HUDEP-2 (cell line): Measurements from ENCODE around the gene HSPA2.
"Not testable (repeated sequence)": the region's sequence is repeated elsewhere in the genome, so short reads cannot be mapped to it uniquely, and the experiment has no call there.

Experiments used
- DNase-seq, 76 experiments: peaks; one replicate each; lab custom pipeline; 2025; ENCODE audit not compliant: unreplicated experiment in 76 of 76; lab: John Stamatoyannopoulos, UW

HSPA2 gene

DNA sequence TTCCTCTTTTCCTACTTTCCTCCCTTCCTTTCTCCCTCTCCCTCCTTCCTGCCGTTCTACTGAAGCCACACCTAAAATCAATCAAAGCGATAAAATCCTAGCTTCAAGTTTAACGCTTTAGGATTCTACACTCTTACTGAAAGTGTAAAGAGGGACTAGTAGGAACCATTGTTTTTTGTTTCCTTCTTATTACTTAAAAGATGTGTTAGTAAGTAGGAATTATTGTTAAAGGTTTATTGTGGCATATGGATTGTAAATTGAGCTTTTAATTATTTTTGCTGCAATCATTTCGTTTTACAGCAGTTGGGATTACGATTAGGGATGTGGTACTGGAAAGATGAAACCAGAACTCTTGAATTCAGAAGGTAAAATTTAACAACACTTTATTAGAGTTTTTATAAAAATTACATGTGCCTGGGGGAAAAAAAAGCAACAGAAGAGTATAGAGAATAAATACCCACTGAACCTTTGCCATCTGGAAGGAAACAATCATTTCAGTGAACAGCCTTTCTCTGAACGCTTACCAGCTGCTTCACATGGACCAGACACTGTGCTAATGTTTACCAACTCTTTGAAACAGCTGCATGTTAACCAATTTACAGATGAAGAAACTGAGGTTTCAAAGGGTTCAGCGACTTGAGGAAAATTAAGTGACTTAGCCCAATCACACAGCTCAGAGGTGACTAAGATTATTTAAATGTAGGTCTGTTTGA lies 10.2 kb downstream of the HSPA2 start:
- DNase-seq: no peak

DNA sequence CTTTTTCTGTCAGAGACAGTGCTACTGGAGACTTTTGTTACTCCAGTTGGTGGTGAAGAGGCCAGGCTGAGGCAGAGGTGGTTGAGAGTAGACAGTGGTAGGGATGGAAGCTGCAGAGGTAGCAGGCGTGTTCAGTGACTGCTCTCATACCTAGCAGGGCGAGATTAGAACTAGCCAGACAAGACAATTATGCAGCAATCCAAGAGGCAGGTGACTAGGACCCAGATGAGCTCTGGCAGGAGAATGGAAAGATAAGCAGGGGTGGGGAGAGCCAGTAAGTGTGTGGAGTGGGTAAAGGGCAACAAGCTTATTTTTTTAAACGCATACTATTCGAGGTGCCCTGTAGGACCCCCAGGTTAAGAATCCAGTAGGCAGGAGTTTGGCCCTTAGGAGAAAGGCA lies 14.0 kb downstream of the HSPA2 start:
- DNase-seq: no peak

DNA sequence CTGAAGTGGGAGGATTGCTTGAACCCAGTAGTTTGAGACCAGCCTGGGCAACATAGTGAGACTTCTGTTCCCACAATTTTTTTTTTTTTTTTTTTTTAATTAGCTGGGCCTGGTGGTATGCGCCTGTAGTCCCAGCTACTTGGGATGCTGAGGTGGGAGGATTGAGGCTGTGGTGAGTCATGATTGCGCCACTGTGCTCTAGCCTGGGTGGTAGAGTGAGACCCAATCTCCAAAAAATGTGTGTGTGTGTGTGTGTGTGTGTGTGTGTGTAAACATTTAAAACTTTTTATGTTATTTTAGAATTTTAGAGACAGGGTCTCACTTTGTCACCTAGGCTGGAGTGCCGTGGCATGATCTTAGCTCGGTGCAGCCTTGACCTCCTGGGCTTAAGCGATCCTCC lies 16.0 kb downstream of the HSPA2 start:
- no peak for DNase-seq

DNA sequence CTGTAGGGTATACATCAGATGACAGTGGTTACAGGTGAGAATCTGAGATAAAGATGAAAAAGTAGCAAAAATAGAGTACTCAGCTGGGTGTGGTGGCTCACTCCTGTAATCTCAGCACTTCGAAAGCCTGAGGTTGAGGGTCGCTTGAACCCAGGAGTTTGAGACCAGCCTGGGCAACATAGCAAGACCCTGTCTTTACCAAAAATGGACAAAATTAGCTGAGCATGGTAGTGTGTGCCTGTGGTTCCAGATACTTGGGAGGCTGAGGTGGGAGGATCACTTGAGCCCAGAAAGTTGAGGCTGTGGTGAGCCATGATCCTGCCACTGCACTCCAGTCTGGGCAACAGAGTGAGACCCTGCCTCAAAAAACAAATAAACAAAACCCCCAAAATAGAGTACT lies 17.7 kb downstream of the HSPA2 start:
- DNase-seq: not testable (repeated sequence)

DNA sequence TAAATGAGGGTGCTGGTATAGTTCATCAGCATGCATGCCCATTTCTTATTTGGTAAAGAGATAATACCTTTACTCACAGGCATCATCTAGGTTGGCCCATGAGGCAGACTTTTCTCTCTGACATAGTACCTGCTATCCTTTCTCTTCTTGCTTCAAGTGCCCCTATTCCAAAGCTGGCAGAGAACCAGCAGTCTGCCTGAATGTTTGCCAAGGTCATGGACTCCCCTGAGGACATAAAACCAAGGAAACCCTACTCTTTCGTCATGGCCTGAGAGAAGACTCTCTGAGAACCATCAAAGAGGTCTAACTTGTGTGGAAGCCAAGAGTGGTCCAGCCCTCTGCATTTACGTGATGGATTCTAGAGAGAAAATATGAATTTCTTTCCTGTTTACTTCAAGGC lies 21.1 kb downstream of the HSPA2 start:
- DNase-seq: no peak

DNA sequence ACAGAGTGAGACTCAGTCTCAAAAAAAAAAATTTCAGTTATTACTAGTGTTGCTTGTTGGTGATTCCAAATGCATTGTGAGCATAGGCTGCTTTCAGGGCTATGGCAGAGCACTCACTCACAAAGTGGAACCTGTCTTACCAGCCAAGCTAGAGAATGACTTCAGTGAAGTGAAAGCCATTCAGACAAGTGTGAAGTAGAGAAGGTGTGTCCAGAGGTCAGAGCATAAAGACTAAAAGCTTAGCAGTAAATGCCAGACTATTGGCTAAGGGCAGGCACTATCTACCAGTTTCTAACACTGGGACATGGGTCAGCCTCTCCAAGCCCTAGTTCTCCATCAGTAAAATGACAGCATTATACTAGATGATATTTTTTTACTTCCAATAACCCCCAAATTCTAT lies 21.9 kb downstream of the HSPA2 start:
- DNase-seq: no peak

DNA sequence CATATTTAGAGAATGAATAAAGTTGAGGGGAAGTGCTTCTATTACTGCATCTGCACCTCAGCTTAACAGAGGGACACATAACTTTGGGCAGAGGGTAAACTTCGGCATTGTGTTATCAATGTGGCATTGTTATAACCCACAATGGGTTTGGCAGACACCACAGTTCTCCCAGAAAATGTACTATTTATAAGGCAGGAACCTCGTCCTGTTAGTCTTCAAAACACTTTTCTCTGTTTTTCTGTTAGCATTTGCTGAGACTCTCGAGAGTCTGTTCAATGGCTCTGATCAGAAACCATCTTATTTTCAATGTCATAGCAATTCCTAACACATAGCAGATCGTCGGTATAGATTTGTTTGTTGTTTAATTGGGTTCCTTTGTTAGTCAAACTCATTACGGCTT lies 23.2 kb downstream of the HSPA2 start:
- no peak for DNase-seq

DNA sequence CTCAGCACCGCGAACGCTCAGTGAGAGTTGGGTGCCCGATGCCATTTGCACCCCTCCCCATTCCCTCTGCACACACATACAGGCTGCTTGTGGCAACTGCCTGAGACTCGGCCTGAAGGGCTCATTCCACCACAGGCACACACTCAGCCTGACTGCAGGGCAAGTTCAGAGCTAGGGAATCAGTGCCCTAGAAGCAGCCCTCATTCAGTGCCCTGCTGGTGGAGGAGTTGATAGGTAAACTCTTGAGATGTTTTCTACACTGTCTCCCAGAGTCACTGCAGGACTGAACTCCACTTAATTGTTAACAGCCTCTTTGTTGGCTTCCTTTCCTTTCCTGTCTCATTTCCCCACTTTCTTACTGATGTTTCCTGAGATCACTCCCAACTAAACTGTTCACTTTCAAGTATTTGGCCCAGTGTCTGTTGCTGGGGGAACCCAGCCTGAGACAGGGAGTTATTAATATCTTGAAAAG lies 26.1 kb downstream of the HSPA2 start:
- no peak for DNase-seq

DNA sequence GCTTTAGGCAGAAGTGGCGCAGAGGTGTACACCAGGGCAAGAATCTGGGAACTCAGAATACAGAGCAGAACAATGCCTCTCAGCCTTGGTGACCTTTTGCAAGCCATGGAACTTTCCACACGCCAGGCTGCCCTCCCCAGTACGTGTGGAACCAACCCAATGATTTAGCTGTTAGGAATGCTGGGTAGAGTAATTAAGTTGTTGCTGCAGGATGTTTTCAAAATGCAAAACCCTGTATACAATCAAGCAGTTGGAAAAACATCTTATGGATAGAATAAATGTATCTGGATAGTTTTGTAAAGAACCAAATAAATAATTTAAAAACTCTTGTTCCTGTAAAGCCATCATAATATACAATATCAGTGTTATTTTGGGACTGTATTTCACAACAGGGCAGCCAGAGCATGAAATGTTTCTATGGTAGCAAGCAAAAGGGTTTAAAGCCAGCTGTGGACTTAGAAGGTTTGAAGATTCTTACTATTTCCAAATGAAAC lies 28.6 kb downstream of the HSPA2 start:
- no peak for DNase-seq

DNA sequence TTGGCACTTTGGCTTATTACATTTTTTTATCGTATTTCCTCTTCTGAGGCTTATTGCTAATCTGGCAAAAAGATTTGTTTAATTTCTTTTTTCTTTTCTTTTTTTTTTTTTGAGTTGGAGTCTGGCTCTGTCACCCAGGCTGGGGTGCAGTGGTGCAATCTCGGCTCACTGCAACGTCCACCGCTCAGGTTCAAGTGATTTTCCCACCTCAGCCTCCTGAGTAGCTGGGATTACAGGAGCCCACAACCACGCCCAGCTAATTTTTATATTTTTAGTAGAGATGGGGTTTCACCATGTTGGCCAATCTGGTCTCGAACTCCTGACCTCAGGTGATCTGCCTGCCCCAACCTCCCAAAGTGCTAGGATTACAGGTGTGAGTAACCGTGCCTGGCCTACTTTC lies 29.1 kb downstream of the HSPA2 start:
- DNase-seq: not testable (repeated sequence)

DNA sequence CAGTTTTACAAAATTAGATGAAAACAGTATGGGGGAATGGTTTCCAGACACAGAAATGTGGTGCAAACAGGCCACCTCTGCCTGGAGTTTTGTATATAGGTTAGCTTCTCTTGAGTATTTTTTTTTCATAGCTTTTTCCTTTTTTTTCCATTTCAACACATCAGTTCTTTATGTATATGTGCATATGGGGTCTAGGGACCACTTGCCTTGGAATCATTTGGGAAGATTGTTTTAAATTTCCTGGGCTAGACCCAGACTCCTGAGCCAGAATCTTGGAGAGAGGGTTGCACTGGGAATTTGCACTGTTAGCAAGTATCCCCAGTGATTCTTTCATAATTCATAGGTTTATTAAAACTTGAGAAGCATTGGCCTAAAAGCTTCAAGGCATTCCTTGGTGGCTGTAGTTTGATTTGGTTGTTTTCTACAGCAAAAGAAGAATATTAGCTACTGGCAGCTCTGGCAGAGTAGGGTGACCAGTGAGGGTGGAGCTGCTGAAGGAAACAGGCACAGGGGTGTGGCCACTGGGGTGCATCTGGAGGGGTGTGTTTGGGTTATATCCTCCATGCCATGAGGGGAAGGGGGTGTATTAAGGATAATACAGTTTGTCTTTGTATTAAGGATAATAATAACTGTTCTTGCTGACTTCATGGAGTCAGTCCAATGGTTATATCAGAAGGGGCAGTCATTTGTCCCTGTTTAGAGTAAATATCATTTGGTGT lies 32.0 kb downstream of the HSPA2 start:
- peak in 3 of 76 experiments; percentile 1 to 13 (median 11) for DNase-seq

DNA sequence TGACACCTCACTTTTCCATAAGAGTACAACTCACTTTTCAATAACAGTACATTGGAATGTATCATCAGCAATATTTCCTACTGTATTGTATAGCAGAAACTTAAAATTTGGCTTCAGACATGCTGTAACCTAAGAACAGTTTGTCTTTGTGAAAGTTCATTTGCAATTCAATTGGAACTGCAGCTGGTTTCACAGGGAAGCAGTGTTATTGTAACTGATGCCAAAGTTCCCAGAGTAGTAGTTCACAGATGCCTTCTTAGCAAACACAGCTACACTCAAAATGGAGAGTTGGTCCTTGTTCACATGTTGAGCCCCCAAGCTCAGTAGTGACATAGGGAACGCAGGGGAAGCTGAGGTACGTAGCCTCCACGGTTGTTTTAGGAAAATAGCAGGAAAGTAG lies 32.6 kb downstream of the HSPA2 start:
- peak in 1 of 76 experiments; percentile 1 for DNase-seq

DNA sequence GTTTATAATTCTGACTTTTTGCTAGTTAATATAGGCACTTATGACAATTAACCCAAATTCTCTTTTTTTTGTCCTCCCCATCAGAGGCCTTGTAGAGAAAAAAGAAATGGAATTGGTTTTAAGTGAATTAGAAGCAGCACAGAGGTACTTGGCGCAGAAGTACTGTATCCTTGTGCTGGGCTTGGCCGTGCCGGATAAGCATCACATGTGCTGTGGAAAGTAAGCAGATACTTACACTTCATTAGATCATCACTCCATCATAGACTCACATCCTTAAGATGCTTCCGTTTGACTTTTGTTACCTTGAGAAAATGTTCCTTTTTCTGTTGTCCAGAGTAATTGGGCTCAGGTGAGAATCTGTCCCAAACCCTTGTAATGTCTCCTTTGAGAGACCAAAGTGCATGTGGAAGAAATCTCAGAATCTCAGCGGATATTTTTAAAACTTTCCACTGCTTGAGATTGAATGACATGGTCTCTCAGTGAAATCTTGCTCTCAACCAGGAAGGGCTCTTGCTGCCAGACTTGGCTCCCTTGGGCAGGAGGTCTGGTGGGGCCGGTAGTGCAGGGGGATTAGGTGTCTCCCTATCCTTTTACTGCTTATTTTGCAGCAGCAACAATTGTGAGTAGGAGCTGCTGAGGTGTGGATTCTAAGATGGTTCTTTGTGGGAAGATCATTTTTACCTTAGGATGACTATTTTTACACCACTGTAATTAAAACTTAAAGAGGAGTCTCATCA lies 34.0 kb downstream of the HSPA2 start:
- no peak for DNase-seq

DNA sequence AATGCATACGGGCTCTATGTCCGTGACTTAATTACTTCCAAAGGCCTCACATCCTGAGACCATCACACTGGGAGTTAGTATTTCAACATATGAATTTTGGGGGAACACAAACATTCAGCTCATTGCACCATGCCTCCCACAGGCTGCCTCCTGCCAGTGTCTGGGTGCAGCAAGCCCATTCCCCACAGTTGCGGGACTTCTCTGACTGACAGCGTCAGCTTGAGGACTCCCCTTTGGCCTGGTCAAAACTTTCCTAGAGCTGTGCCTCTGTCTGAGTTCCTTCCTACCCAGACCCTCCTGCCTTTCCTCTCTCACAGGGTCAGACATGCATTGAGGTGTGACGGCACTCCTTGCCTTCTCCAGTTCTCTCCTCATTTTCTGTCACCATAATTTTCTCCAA lies 36.7 kb downstream of the HSPA2 start:
- no peak for DNase-seq

DNA sequence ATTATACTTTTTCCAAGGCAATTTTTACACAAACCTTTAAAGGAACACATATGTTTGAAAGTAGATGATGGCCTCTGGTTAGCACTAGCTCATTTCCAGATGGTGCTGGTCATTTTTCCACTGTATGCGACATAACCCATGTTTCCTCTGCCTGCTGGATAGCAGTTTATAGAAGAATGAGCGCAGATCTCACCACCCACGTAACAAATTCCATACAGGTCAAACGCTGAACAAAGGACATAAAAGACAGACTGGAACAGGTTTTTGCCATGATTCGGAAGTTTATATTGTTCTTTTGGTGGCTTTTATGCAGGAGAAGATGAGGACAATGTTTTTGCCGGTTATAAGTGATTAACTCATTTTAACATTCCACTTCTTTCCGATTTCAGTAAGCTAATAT lies 39.9 kb downstream of the HSPA2 start:
- no peak for DNase-seq

DNA sequence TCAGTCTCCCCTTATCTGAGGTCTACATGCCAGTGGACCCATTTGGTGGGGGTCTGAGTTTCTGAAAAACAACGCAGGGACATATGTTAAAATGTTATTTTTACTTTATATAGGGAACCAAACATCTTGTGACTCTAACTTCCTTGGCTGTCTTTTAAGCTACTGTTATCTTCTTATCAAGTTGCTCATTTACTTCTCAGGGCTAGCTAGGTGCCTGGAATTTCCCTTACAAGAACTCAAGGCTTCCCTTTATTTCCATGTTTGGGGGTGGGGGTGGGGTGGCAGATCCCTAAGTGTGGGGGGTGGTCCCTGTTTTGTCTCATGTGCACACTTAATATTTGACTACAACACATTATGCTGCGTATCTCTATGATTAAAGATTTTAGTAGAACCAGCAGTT lies 40.8 kb downstream of the HSPA2 start:
- DNase-seq: no peak

DNA sequence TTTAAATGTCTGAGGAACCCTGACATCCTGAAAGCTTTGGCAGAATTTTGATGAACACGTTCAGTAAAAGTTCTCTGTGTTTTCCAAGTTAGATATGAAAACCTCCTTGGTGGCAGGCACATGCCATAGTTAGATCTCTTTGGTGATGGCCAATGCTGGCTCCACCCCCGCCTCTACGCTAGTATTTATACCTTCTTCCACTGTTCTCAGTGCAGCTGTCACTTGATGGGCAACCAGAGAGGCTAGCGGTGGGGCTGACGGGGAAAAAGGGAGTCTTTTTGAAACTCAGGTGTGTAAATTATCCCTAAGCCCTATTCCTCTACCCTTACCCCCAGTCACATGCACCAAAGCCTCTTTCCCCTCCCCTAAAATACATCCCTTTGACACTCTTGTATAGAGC lies 41.3 kb downstream of the HSPA2 start:
- no peak for DNase-seq

DNA sequence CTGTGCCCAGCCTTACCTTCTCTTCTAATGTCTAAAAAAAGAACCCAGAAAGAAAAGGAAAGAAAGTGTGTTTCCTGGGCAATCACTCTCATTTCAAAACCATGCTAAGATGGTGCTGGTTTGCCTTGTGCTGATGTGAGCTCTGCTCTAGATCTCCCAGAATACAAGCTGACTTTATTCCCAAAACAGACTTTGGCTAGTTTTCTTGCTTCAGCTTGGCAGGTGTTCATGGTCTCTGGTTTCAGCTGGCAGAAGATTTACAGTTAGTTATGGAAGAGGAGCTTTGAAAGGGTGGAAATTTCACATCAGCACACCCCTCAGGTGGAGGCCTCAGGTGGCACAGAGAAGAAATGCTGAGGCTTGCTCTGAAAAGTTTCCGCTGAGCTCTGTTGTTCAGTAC lies 43.6 kb downstream of the HSPA2 start:
- no peak for DNase-seq

DNA sequence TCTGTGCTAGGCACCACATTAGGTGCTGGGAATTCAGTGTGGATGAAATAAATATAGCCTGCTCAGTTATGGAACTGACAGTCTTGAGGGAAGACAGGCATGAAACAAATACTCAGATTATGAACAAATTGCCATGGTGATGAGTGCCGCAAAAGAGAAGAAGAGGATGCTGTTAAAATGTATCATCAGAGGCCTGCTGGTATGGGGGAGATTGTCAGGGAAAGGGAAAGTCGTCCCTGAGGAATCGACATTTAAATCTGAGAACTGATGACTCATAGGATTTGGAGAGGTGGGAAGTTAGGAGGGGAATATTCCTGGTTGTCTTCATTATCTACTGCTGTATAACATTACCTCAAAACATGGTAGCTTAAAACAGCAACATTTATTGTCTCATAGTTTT lies 51.3 kb downstream of the HSPA2 start:
- no peak for DNase-seq
